HG03442 (cell line): ENCODE data around the gene UTS2R.
"Not testable (repeated sequence)": the region's sequence is repeated elsewhere in the genome, so short reads cannot be mapped to it uniquely, and the experiment has no call there.

Source experiments
- ATAC-seq: cut with Tn5 transposase; IDR thresholded peaks from one replicate; pipeline ENCODE4 v1.9.1; 2021; ENCODE audit warnings: mild to moderate bottlenecking, moderate library complexity; ENCODE audit not compliant: unreplicated experiment

The UTS2R gene

DNA sequence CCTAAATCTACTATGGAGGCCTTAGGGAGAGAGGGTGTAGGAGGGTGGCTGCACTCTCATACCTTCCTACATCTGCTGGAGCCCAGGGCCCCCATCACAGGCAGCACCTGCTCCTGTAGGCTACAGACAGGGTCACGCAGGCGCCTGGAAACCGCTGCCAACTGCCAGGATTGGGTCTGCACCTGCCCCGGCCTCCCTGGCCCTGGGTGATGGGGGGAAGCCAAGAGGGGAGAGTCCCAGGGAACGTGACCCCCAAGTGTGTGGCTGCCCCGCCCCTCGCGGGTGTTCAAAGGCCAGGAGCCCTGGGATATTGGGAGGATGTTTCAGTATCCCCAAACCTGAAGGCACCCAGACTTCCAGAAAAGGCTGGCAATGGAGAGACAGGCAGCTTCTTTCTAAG lies 18.1 kb upstream of the UTS2R start:
- ATAC-seq, result no peak

DNA sequence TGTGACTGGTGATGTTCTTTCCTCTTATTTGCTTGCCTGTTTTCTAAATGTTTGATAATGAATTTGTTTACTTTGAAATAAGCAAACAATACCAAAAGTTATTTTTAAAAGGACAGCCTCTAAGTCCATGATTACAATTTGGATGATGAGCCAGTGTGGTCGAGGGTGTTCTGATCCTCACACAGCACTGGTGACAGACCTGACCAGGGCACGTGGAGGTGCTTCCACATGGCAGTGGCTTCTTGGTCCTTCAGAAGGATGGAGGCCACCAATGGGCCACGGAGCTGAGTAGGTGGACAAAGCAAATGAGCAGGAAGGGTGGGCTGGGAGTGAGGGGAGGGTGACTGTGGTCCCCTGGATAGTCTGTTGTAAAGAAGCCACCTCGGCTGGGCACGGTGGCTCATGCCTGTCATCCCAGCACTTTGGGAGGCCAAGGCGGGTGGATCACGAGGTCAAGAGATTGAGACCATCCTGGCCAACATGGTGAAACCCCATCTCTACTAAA lies 16.7 kb upstream of the UTS2R start:
- no peak for ATAC-seq

DNA sequence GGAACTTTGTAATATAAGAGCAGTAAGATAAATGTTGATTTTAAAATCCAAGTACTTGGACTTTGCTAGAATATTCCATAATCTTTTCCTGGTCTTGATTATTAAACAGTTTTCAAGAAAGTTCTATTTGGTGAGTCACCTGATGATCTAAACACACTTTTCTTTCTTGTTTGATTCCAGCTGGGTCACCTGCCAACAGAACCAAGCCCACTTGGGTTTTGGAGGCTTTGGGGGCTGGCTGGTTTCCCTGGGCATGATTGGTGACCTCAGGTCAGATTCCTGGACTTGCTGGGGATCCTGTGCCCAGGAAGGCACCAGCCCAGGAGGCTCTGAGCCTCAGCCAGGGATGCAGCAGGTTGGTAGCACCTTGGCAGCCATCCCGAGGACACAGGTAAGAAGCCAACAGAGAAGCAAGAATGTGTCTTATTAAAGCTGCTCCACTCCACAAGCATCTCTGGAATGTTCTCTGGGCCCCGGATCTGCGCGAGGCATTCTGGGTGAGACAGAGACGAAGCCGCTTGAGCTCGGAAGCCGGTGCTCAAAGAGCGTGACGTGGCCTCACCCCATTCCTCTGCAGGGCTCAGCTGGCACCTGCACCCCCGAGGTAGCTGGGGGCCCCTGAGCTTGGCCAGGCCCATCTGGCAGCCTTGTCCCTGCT lies 15.7 kb upstream of the UTS2R start:
- ATAC-seq, result no peak

DNA sequence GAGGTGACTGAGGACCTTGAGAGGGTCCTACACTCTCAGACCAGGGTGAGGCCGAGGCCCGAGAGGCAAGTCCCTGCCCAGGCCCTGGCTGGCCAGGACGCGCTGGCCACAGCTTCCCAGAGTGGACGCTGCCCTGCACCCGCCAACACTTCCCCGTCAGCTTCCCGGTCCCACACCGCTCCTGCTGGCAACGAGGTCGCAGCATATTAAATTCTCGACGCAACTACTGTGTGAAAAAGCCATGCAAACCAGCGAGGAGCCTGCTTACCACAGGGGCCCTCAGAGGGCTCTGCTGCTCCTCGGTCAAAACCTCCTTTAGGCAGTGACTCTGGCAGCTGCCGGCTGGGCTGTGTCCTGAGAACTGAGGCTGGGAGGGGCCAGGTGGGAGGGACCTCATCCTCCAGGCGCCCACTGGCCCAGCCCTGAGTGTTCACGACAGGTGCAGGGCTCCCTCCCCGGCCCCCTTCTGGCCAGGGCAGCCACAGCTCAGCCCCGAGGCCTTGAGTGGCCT lies 14.7 kb upstream of the UTS2R start:
- ATAC-seq, result no peak

- ATAC-seq, result no peak
Observed at GRCh38 chr17:82357394-82357793, 14.2 kb upstream of the UTS2R start.

GRCh38 chr17:82358465-82359350 lies 12.9 kb upstream of the UTS2R start, which contains the start of gene TEX19:
Gene TEX19, plus strand, starts transcription at chr17:82359247. Its CDS starts 2,904 bp downstream, at chr17:82362151.
- ATAC-seq, result no peak

DNA sequence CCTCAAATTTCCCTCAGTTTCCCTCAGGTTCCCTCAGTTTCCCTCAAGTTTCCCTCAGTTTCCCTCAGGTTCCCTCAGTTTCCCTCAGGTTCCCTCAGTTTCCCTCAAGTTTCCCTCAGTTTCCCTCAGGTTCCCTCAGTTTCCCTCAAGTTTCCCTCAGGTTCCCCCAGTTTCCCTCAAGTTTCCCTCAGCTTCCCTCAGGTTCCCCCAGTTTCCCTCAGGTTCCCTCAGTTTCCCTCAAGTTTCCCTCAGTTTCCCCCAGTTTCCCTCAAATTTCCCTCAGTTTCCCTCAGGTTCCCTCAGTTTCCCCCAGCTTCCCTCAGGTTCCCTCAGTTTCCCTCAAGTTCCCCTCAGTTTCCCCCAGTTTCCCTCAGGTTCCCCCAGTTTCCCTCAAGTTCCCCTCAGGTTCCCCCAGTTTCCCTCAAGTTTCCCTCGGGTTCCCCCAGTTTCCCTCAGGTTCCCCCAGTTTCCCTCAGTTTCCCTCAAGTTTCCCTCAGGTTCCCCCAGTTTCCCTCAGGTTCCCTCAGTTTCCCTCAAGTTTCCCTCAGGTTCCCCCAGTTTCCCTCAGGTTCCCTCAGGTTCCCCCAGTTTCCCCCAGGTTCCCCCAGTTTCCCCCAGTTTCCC lies 12.0 kb upstream of the UTS2R start:
- ATAC-seq, result not testable (repeated sequence)

- ATAC-seq, result no peak
Observed at GRCh38 chr17:82361885-82362633, 9.5 kb upstream of the UTS2R start.

GRCh38 chr17:82365606-82366295 lies 5.8 kb upstream of the UTS2R start:
- no peak for ATAC-seq

DNA sequence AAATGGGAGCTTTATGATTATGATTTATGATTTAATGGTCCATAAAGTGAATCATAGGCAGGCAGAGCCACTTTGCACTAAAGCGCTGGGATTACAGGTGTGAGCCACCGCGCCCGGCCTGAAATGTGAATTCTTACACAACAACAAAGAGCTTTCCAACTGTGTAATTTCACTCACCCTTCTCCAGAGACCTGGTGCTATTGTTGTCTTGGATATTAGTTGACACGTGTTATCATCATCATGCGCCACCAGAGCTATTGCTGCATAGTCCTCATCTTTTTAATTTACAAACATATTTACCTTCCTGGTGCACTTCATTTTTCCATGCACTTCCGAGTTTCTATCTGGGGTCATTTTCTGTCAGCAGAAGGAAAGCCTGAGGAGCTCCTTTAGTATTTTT lies 4.8 kb upstream of the UTS2R start:
- no peak for ATAC-seq

DNA sequence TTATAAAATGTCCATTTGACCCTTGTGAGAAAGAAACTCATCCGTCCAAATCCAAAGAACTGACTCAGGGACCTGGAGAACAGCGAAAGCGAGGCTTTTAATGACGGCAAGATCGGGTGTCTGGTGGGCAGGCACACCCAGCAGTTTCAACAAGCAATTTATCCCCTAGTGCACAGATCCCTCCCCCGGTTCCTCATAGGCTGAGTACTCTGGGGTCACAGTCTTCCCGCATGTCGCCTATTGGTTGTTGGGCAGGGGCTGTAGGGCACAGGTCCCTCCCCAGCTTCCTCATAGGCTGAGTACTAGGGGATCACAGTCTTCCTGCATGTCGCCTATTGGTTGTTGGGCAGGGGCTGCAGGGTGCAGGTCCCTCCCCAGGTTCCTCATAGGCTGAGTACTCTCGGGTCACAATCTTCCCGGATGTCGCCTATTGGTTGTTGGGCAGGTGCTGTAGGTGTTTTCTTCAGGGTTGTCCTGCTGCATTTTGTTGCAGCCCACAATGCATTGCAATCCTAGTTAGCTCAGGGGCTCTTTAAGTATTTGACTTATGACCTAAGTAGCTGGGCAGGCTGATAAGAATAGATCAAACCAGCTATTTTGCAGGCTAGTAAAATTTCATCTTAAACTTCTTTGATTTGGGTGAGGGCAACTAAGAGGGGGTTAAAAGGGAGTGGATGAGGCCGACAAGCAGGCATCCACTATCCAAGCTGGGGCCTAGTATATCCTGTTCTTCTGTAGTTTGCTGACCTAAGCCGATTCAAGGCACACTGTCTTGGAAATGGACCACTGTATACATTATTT lies 3.6 kb upstream of the UTS2R start:
- no peak for ATAC-seq

GRCh38 chr17:82369211-82369610 lies 2.4 kb upstream of the UTS2R start:
- no peak for ATAC-seq

DNA sequence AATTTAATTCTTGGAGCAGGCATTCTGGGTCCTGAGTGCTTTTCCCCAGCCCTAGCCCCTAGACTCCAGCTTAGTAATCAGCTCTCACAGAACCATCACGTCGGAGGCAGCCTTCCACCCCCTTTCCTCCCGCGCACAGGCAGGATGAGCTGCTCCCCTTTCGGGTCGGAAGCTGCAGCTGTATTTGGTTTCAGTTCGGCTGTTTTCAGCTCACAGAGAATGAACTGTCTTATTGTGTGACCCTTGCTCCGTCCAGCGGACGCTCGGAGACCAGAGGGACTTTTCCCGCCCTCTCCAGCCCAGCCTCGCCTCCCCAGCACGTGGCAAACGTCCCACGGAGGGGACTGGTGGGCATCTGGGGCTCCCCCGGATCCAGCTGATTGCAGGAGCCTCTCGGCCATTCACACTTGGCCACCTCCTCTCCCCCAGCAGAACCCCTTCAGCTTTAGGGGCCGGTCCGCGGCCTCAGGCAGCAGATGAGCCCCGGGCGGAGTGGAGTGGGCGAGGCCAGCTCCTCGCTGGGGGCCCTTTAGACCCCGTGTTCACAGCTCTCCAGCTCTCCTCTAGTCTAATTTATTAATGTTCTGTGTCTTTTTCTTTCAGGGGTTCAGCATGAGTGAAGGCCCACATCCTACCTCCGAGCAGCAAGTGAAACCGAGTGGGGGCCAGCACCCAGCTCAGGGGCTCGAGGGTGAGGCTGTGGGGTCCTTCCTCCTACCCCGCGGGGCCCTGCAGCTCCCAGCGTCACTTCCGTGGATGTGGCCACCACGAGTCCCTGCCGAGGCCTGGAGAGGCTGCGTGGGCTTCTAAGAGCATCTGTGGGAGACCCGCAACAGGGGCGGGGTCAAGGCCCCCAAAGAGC lies 863 bp upstream of the UTS2R start:
- no peak for ATAC-seq

DNA sequence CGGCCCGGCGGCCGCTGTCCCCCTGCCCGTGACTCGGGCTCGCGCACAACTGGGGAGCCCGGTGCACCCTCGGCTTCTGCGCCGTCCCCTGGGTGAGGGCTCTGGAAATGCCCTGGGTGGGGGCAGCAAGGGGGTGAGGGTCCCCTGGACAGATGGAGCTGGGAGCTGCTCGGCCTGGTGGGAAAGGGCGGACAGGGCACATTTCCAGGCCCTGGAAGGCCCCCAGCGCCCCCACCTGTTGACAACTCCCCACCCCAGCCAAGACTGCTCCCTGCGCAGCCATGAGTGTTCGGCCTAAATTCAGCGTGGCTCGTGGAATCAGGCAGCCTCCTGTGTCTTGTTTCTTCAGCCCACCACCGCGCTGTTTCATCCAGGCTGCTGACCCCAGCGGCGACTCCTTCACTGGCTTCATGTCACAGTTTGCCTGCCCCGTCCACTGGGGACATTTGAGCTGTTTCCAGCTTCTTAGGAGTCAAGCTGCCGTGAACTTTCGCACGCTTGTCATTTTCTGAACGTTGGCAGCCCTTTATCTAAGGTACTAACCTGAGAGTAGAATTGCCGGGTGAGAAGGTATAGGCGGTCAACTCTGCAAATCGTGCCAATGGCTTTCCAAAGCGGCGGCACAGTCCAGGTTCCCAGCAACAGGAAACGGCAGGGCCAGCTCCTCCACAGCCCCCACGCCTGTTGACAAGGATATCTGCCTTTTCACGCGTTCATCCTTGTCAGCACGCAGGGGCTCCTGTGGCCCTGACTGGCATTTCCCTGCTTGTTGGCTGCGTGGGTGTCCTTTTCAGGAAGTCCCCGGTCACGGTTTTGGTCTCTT lies 895 bp downstream of the UTS2R start:
- no peak for ATAC-seq

- ATAC-seq, result not testable (repeated sequence)
Observed at GRCh38 chr17:82373072-82373452, 1.5 kb downstream of the UTS2R start.

DNA sequence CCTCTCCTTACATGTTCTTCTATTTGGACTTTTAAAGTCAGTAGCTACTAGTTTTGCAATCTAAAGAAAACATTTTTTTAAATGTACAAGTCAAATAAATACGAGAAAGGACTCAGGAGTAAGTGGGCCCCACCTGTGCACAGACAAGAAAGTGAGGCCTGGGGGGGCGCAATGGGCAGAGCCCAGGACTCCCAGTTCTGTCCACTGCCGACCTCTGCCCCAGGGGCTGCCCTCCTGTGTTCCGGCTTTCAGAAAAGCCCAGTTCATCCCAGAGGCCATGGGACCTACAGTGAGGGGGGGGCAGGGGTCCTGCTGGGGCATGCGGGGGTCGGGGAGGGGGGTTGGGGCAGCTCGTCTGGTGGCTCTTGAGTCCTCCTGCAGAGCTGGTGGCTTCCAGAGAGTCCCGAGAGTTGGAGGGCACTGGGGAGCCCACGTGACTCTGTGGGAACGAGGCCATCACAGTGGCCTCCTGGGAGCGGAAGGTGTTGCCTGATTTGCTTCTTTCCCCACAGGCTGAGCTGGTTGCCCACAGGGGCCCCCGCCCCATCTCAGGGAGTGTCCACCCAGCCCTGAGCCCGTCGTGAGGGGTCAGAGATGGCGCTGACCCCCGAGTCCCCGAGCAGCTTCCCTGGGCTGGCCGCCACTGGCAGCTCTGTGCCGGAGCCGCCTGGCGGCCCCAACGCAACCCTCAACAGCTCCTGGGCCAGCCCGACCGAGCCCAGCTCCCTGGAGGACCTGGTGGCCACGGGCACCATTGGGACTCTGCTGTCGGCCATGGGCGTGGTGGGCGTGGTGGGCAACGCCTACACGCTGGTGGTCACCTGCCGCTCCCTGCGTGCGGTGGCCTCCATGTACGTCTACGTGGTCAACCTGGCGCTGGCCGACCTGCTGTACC lies 2.4 kb downstream of the UTS2R start:
- ATAC-seq, result no peak
